HG03280 (cell line): ENCODE measurements around the gene BOD1L1.

Experiments used
- ATAC-seq: cut with Tn5 transposase; IDR thresholded peaks from one replicate; pipeline ENCODE4 v1.9.1; 2021; ENCODE audit warnings: mild to moderate bottlenecking, moderate library complexity; ENCODE audit not compliant: unreplicated experiment

Gene BOD1L1

DNA sequence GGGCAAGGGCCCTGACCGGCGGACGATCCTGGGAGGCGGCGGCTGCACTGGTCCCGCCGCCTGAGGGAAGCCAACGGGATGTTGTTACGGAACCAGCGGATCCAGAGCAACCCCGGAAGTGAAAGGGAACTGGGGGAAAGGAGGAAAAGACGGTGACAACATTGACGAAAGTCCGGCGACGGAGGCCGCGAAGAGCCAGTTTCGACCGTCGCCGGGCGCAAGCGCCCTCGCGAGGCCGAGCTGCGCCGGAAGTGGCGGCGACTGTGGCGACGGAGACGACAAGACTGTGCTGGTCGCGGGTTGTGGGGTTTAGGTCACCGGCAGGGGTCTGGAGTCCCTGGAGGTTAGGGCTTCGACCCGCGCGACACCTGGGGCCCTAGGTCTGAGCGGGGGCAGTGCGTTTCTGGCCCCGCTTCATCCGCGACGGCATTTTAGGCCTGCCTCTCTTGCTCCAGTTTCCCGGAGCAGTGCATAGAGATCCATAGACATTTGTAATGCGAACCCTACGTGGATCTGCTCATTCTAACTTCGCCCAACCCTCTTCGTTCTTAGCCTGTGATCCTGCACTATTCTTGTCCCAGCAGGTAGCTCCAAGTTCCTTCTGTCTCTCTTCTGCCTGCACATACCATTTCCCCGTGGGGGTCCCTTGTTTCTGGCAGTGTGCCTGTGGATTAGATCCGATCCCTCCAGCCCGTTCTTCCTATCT, at the start of gene BOD1L1:
BOD1L1 (minus strand) TSS at position 120 of the 706 bp plus-strand sequence. CDS start 138 bp downstream, outside the sequence.
- ATAC-seq = peak; percentile 90

DNA sequence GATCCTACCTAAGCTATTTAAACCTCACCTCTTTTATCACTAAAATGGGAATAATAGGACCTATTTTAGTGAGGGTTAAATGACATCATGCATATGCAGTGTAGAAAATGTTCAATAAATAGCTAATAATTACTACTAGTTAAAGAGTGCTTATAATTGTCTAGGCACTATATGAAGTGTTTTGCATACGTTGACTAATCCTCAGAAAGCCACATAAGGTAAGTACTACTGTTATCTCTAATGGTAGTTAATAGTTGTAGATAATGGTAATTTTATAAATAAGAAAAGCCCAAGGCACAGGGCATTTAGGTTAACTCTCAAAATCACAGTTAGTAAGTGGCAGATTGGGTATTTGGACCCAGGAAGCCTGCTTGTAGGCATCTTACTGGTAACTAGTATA, 47.4 kb upstream of the BOD1L1 start:
- no peak for ATAC-seq

DNA sequence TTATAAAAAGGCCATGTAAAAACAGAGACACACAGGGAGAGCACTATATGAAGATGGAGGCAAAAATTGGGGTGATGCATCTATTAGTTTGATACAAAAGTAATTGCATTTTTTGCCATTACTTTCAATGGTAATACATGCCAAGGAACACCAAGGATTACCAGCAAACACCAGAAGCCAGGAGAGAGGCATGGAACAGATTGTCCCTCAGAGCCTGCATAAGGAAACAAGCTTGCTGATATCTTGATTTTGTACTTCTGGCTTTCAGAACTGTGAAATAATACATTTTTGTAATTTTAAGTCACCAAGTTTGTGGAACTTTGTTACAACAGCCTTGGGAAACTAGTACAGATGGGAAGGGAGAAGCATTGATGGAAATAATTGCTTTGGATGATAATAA, 45.6 kb upstream of the BOD1L1 start:
- ATAC-seq = no peak

DNA sequence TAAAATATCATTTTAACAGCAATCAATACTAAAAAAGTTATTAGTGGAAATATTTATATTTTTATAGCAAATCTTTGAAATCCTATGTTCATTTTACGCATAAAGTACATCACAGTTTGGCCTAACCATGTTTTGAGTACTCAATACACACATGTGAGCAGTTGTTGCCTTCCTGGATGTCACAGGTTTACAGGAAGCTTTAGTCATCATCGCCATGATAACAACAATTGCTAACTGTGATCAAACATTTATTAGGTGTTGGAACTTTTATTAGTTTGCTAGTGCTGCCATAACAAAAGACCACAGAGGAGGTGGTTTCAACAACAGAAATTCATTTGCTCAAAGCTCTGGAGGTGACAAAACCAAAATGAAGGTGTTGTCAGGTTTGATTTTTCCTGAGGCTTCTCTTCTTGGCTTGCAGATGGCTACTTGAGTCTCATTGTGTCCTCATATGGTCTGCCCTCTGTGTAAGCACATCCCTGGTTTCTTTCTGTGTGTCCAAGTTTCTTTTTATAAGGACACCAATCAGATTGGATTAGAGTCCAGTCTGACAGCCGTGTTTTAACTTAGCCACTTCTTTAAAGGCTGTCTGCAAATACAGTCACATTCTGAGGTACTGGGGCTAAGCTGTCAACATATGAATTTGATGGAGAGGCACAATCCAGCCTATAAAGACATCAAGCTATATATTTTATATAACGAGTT, 43.1 kb upstream of the BOD1L1 start:
- no peak for ATAC-seq

DNA sequence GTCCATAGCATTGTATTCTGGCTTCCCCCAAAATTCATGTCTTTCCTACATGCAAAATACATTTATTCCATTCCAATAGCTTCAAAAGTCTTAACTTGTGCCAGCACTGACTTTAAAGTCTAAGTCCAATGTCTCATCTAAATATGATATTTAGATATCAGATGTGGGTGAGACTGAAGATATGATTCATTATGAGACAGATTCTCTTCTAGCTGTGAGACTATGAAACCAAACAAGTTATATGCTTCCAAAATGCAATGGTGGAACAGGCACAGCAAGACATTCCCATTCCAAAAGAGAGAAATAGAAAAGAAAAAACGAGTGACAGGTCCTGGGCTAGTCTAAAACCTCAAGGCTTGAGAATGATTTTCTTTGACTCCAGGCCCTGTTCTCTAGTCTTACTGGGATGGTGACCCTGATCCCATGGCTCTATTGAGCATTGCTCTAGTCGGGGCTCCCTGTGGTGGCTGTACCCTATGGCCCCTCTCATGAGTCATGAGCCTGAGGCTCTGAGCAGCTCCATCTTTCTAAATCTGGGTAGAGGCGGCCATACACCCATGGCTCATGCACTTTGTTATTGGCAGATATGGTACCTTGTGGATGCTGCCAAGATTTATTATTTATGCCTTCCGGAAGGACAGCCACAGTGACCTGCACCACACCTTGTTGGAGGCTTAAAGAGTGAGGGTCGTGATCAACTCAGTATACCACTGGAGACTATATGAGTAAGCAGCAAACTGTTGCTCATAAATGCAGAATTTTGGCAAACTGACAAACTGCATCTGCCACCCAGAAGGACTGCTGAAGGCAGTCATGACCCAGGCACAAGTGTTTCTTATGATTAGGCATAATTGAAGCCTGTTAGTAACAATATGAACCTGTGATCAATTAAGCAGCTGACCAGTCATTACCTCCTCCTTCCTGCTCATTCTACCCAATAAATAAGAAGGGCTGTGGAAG, 38.5 kb upstream of the BOD1L1 start:
- no peak for ATAC-seq

DNA sequence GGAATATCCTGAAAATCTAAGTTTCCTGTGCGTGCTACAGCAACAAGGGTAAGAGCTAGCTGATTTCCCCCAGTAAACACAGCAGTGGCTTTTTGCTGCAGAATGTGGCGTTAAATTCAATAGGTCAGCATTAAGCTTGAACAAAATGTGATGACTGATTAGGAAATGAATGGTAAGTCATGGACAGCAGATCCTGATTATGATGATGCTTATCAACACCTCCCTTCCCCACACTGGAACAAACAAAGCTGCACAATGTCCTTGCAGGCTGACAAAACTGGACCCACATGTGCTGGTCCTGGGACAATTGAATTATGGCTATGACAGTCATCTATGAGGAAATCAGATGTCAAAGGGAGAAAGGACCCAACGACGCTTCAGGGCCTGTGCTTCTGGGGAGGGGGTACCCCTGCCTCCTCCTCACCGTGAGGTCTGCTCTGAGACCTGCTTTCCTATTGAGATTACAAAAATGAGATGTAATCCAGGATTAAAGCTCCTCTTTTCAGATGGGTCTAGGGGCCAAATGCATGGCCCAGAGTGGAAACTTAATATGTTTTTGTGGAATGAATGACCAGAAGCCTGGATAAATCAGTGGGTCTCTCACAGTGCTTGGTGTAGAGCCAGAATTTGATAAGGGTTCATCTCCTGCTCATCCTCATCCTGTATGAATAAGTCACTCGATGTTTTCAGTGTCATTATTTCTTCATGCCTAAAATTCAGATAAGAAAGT, 32.0 kb upstream of the BOD1L1 start:
- ATAC-seq = no peak

DNA sequence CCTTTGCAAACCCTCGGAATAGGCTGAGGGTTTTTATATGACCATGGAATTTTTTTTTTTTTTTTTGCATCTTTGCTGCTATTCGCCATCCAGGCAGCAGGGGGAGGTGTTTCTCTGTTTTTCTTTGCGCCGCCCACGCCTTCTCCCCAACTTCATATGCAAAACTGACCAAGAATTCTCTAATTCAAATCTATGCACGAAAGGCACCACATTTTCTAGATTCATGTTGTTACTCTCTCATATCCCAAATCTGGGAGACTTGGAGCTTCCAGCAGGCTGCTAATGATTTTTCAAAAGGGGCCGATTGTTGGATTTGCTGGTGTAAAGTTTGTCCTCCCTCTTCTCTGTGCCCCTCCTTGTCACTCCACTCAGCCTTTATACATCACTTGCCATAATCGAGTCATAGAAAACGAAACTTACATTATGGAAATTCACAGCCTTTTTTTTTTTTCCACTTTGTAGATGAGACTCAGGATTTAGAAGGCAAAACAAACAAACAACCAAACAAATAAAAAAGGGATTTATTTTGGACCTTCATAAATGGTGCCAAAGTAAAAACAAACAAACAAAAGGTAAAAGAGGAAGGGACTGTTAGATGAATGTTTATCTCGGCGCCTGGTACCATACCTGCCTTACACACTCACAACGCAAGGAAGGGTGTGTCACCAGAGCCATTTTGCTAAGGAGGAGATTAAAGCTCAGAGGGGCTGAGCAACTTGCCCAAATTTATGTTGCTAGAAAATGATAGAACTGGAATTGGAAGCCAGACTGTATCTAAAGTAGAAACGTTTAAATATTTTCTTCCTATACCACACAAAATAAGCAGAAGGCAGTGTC, 29.3 kb upstream of the BOD1L1 start:
- ATAC-seq = no peak

DNA sequence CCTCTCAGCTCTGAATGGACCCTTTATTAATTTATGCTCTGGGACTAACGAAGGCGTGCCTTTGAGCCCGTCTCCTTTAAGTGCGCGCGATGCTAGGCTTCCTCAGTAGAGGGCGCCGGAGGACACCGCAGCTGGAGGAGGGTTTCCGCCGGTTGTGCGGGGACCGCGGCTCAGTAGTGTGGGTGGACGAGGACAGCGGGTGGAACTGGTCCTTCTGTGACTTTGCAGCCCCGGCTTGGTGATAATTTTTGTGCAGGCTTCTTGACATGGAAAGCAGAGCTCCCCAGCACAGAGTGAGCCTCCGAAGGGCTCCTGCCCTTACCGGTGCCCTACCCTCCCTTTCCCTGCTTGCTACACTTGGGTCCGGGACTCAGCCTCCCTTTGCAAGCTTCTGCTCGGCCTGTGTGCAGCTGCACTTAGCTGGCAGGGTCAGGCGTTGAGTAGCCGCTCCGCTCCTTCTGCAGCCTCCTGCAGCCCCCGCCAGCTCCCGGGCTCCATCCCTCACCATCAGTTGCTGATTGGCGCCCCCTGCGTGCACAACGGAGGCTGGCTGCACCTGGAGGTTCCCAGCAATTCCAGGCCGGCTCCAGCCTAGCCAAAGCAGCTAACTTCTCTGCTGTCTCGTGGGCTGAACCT, 26.8 kb upstream of the BOD1L1 start:
- ATAC-seq = peak; percentile 94

DNA sequence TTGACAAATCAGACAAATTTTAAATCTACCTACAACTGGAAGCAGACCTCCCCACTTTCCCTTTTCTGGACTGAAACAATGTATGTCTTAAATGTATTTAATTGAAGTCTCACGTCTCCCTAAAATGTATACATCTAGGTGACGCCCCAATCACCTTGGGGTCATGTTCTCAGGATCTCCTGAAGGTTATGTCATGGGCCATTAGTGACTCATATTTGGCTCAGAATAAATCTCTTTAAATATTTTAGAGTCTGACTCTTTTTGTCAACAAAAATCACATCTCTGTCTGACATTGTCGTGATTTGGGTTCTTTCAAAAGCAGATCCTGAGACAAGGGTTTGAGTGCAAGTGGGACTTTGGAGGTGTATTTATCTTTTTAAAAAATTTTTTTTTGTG, 26.2 kb upstream of the BOD1L1 start:
- no peak for ATAC-seq

DNA sequence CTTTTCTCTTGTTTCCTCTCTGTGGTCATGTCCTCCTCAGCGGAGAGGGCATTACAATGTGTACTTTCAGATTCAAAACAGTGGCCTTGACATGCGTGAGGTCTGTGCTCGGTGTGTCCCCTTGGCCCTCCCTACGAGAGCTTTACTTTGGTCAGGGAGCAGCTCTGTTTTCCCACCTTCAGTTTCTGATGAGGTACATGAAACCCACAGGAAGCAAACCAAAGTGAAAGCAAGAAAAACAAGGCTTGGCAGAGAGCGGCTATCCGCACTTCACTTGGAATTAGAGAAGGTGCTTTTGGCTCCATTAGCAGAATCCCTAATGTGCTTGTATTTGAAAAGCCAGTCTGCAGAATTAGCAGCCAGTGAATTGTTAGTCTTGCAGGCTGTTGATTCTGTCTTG, 19.5 kb upstream of the BOD1L1 start:
- no peak for ATAC-seq

DNA sequence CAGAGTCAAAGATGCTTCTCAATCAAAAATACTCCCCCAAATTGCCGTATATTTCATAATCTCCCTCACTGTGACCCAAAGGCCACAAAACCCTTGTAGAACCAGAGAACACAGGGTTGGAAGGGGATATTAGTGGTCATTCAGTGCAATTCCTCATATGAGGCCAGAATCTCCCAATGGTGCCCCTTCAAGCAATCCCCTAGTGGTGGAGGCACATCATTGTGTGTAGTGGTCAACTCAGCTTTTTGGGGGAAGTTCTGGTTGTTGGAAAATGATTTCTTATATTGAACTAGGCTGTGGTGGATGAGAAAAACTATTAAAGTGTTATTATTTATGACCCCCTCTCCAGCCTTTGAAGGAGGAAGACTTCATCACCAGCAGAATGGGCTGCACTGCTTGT, 17.6 kb upstream of the BOD1L1 start:
- ATAC-seq = no peak

DNA sequence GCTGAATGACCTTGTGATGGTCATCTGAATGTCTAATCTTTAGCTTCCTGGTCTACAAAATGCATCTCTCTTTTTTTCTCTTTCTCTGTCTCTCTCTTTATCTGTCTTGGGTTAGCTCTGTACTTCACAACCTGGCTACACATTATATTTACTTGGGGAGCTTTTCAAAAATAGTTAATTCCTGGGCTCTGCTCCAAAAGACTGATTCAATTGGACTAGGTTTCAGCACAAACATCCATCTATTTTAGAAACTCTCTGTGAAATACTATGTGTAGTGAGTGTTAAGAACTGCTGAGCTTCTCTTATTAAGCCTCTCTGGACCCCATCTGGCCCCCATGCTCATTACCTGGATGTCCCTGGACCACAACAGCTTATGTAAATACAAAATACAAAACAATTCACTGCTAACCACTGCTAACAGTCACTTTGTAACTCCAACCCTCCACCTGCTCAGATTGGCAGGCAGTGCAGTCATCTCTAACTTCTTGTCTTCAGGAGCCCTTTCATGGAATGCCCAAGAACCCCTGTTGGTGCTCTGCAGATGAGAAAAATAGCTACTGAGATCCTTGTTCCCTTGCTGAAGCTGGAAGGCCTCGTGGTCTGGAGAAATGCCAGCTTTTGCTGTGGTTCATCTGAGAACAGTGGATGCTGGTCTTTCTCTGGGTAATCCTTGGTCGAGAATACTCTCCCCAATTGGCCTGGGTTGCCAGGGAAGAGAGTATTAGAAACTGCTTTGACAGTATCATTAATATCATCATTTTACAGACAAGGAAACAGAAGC, 14.8 kb upstream of the BOD1L1 start:
- ATAC-seq = no peak

DNA sequence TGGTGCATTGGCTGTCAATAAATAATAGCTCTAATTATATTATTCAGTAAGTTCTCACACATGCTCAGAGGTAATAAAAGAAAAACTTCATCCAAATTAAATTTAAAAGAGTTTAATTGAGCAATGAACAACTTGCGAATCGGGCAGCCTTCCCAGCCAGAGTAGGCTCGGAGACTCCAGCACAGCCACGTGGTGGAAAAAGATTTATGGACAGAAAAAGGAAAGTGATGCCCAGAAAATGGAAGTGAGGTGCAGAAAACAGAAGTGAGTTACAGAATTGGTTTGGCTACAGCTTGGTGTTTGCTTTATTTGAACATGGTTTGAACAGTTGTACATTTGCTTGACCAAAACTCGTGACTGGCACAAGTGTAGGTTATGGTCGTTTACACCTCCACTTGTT, 13.6 kb upstream of the BOD1L1 start:
- ATAC-seq = no peak

DNA sequence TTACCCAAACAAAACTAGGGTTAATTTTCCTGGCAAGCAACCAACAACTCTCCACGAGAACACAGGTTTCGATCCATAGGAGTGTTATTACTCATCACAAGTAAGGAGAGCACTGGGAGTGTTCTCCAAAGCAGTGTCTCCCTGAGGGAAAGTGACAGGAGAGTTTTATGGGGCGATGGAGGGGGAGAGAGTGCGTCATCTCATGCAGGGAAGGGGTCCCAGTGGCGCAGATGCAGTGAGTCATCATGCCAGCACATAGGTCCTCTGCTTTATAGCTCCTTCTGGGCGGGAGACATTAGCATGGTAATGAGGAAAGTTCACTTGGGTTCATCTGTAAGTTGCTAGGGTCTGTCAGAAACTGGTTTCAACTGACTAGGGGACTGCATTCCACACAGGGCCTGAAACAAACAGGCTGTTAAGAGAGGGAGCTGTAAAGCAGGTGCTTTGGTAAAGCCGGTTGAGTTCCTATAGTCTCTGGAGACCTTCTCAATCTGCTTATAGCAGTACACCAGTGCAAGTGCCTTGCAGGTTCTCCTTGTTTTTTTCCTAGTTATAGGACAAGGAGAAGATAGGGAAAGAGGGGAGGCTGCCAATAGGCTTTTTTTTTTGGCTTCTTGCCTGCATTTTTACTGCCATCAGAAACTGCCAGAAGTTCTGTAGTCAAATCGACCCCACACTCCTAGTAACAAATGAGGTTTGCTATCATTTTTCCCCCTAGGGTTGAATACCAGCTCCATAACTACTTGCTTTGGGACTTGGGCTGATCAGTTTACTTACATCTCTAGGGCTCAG, 12.8 kb upstream of the BOD1L1 start:
- no peak for ATAC-seq

DNA sequence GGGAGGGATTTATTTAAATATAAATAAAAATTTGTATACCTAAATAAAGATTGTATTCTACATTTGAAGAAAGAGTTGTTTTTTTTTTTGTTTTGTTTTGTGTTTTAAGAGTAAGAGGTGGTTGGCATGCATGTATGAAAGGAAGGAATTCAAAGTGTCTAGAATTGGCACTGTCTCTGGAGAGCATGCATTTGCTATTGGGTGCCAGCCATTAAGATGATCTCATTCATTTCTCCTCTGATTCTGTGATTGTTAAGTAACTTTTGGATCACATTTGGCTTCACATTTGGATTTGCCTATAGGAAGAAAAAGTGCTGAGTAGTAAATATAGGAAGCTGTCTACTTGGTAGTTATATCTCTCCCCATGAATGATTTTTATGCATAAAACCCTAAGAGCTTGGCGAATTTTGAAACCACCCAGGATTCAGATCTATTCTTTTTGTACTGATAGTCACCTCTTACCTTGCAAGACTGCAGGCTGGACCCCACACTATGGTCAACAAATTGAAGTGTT, 7.8 kb upstream of the BOD1L1 start:
- no peak for ATAC-seq

DNA sequence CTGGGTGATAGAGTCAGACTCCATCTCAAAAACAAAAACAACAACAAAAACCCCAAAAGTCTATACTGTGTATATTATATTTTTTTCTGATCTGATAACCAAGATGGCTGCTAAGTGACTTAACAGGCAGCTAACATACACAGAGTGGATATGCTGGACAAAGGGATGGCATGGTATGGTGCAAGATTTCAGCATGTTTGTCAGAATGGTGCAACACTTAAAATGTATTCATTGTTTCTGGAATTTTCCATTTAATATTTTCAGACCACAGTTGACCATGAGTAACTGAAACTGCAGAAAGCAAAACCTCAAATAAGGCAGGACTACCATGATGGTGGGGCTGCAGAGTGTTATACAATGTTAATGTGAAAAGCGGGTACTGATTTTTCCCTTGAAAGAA, 6.1 kb upstream of the BOD1L1 start:
- no peak for ATAC-seq

DNA sequence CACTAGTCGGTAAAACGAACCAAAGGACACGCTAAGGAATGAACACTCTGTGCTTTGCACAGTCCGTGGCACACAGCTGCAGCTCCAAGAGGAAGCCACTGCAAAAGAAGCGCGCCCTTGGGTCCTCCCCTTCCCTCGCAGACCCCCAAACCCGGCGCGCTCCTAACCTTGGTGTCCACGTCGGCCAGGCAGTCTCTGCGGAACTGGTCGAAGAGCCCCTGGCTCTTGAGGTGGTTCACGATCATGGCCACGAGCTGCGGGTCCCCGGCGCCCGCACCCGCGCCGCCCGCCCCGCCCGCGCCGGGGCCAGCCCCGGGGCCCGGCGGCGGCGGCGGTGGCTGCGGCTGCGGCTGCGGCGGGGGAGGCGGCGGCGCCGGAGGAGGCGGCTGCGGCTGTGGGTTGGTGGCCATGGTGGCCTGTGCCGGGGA, 333 bp downstream of the BOD1L1 start:
- peak; percentile 54 for ATAC-seq
